Cardiac septum (tissue), 1 donor: ENCODE data around the gene ADAMTS13. TPM values are rescaled to one million over a fixed set of nuclear protein-coding genes. Genes with fewer than 3 reads are reported as not detected.
A peak's percentile ranks its signal among the peaks of the same experiment; 100 is the strongest.

ENCODE experiments used
- DNase-seq: peaks from one replicate; pipeline ENCODE4 v3.0.0-alpha.2; 2020; ENCODE audit warnings: low spot score
- intact Hi-C: fragments of 100-400 bp; cut with DNase I; formaldehyde crosslinking; loops from one replicate; pipeline ENCODE4 v1.14.0; 2022
- total RNA-seq: library from RNA; stranded (reverse); fragmentation: NEBNext Ultra II Directional; extraction: Animal tissue kit (Norgen Biotek cat#: 25700); gene quantifications from one replicate; pipeline ENCODE4 v1.2.1, GENCODE V29; 2021
- donor health status: DM: no; HTN: no; CAD: no.

ADAMTS13 gene
- total RNA-seq, 1 donor from 2014 or later, result 3.3 TPM

GRCh38 chr9:133417541-133418461 is 4.4 kb upstream of the ADAMTS13 start, which contains the start of gene REXO4:
TSS of gene REXO4 (minus strand) at chr9:133418010. CDS start at chr9:133417844, 166 bp downstream.
- intact Hi-C loops, result loop anchor here (5.0 kb wide), 3 partner anchors 40 to 80 kb away; partner anchors contain the start of genes CACFD1 and SURF6
- peak; percentile 86 for DNase-seq

GRCh38 chr9:133419005-133419404 is 3.2 kb upstream of the ADAMTS13 start:
- intact Hi-C loops, result loop anchor here (5.0 kb wide), 3 partner anchors 38 to 82 kb away; partner anchors contain the start of genes CACFD1 and SURF6
- no peak for DNase-seq

DNA sequence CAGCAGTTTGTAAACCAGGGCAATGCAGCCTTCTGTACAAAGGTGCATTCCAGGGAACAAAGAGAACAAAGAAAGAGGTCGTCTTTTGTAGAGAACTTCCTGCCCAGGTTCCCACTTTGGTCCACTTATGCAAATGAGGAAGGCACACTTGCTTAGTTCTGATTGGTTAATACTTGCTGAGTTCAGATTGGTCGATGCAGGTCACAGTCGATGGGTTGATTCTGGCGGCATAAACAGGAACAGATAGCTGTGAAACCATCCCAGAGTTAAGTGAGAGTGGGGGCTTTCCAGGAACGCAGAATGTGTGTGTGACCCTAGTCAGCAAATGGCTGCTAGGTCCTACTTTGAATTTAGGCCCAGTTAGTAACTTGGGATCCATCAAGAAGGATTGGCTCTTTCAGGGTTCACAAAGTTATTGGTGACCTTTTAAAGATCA is 1.8 kb upstream of the ADAMTS13 start:
- DNase-seq, result no peak
- intact Hi-C loops, result loop anchor here (5.0 kb wide), 1 partner anchor 57 kb away; the partner anchor contains the start of gene SLC2A6

- intact Hi-C loops, result loop anchor here (5.0 kb wide), 1 partner anchor 54 kb away; the partner anchor contains the start of gene SLC2A6
- no peak for DNase-seq
Measured at GRCh38 chr9:133423216-133423615, 1.0 kb downstream of the ADAMTS13 start.

GRCh38 chr9:133424187-133424586 is 2.0 kb downstream of the ADAMTS13 start:
- intact Hi-C loops, result loop anchor here (5.0 kb wide), 1 partner anchor 53 kb away; the partner anchor contains the start of gene SLC2A6
- DNase-seq, result no peak

GRCh38 chr9:133425049-133425632 is 3.0 kb downstream of the ADAMTS13 start:
- intact Hi-C loops, result no loop called here
- DNase-seq, result no peak

GRCh38 chr9:133426011-133426410 is 3.8 kb downstream of the ADAMTS13 start:
- DNase-seq, result no peak
- intact Hi-C loops, result no loop called here

DNA sequence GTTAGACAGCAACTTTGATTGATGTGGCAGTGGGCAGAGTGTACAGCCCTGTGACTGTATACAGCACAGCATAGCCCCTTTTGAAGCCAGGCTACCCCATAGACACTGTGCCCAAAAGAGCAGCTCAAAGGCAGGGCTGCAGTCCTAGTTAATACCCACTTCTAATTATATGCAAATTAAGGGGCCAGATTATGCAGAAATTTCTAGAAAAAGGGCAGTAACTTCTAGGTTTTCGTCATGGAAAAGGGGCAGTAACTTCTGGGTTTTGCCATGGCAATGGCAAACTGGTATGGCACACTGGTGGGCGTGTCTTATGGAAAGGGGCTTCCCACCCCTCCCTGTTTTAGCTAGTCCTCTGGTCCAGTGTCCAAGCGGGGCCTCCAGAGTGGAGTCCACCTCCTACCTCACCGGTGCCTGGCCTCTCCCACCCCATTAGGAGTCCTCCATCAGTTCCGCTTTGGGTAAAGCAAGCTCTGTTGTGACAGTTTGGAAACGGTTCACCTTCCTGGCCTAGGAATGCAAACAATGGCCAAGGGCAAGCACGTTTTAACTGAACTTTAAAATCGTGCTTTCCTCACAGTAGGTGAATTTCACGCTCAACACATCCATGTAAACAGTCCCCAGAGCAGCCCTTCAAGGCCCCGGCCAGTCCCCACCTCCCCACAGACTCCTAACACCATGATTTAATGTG is 5.6 kb downstream of the ADAMTS13 start:
- intact Hi-C loops, result no loop called here
- DNase-seq, result no peak

GRCh38 chr9:133428617-133429101 is 6.5 kb downstream of the ADAMTS13 start:
- DNase-seq, result no peak
- intact Hi-C loops, result no loop called here

DNA sequence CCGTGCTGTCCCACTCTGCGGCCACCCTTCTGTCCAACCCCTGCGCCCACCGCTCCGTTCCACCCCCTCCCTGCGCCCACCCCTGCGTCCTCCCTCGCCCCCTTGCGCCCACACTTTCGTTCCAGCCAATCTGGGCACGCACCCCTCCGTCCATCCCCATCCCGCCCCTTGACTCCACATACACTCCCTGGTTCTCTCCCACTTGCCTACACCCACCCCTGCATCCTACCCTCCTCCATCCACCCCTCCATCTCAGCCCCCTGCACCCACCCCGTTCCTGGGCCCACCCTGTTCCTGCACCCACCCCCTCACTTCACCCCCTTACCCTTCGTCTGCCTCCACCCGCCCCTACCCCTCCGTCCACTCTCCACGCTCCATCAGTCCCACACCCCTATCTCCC is 7.0 kb downstream of the ADAMTS13 start:
- DNase-seq, result no peak
- intact Hi-C loops, result no loop called here

- intact Hi-C loops, result no loop called here
- no peak for DNase-seq
Measured at GRCh38 chr9:133429641-133430161, 7.5 kb downstream of the ADAMTS13 start.

DNA sequence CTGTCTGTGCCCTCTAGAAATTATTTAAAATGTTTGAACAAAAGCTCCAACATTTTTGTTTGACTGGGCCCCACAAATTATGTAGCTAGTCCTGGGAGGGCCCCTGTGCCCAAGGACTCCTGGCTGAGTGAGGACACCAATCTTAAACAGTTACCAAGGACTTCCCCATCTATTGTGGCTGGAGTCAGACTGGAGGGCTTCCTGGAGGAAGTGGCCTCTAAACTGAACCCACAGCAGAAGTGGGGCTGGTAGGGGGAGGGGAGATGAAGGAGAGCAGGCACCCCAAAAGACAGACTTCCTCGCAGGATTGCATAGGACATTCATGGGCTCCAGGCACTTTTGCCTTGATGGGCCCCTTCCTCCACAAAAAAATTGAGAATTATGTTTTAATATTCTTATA is 8.1 kb downstream of the ADAMTS13 start:
- intact Hi-C loops, result no loop called here
- no peak for DNase-seq

DNA sequence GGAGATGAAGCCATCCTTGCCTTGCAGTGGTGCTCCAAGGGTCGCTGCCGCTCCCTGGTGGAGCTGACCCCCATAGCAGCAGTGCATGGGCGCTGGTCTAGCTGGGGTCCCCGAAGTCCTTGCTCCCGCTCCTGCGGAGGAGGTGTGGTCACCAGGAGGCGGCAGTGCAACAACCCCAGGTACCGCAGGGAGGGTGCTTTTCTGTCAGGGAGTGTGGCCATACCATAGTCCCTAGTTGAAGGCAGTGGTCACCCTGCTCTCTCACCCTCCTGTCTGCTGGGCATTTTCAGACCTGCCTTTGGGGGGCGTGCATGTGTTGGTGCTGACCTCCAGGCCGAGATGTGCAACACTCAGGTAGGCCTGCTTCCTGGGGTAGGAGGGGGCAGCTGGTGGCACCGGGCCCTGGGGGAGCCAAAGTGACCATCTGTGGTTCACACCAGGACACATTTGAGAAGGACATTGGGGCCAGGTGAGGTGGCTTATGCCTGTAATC is 11.2 kb downstream of the ADAMTS13 start:
- intact Hi-C loops, result no loop called here

DNA sequence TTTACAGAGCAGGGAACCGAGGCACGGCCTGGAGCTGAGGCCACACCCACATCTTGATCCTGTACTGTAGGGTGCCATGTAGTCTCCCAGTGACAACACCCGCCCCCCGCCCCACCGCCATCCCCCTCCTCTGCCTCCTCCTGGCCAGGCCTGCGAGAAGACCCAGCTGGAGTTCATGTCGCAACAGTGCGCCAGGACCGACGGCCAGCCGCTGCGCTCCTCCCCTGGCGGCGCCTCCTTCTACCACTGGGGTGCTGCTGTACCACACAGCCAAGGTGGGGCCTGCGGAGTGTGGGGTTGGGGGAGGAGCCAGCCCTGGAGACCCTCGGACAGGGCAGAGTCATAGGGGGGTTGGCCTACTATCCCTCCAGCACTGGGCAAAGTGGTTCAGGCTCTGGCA is 14.5 kb downstream of the ADAMTS13 start:
- intact Hi-C loops, result no loop called here
- no peak for DNase-seq

More for the DNA sequence above, 11.2 kb downstream of the ADAMTS13 start:
- DNase-seq, result no peak

DNA sequence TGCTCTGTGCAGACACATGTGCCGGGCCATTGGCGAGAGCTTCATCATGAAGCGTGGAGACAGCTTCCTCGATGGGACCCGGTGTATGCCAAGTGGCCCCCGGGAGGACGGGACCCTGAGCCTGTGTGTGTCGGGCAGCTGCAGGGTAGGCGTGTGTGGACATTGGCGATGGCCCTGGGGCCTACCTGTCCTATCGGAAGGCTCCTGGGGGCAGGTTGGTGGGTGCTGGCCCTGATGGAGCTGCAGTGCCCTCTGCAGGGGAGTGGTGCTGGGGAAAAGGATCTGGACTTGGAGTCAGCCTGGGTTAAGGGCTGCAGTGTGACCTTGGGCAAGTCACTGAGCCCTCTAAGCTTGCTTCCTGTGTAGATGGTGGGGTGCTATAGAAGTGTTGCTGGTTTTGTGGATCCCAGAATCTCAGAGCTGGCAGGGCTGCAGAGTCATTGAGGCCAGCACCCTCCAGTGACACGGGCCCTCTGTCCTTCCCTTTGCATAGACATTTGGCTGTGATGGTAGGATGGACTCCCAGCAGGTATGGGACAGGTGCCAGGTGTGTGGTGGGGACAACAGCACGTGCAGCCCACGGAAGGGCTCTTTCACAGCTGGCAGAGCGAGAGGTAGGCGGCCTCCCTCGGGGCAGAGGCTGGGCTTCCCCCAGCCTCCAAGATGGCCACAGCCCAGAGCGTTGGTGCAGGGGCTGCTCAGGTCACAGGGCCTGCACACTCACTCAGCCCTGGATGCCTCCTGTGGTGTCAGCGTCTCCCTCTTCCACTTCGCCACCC is 15.8 kb downstream of the ADAMTS13 start:
- no peak for DNase-seq
- intact Hi-C loops, result no loop called here

DNA sequence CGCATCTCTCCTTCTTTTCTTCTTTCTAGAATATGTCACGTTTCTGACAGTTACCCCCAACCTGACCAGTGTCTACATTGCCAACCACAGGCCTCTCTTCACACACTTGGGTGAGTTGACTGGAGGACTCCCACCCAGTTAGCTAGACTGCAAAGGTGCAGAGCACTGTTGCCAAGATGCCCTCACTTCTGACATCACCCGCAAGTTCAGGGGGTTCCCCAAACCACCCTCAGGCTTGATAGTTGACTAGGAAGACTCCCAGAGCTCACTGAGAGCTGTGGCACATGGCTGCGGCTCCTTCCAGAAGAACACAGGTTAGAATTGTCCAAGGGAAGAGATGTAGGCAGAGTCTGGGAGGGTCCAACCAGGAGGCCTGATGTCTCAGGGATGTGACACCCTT is 17.2 kb downstream of the ADAMTS13 start:
- DNase-seq, result no peak
- intact Hi-C loops, result no loop called here

DNA sequence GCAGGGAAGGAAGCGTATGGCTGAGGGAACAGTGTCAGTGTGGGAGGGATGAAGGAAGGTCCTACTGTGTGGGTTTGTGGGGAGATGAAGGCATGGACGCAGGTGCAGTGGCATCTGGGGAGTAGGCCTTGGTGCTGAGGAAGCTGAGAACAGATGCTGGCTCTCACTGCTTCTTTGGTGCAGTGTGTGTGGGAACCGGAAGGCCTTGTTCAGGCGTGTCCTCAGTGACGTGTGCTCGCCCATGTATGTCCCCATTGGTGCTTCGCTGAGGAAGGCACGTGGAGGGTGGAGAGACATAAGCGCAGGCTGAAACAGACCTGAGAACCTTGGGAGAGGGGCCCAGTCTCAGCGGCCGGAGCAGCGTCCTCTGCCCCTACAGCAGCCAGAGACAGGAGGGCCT is 18.7 kb downstream of the ADAMTS13 start:
- intact Hi-C loops, result no loop called here
- no peak for DNase-seq

DNA sequence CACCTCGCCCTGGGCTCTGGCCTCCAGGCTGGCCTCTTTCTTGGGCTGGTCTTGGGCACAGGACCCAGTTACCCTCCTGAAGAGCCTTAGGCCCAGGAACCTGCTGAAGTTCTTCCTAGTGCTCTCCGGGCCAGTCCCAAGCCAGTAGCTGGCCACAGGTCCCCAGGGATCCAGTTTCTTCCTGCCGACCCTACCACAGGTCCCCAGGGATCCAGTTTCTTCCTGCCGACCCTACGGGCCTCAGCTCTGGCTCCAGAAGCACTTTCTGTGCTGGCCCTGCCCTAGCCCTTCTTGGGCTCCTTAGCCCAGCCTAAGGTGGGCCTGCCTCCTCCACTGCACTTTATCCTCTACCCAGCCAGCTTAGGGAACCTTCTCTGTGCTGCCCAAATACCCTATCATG is 19.4 kb downstream of the ADAMTS13 start:
- intact Hi-C loops, result no loop called here
- DNase-seq, result no peak

- intact Hi-C loops, result no loop called here
- DNase-seq, result no peak
Measured at GRCh38 chr9:133443248-133443647, 21.1 kb downstream of the ADAMTS13 start.
